H1 (cell line): ENCODE results near the gene ZFAND4. TPM values are rescaled to one million over a fixed set of nuclear protein-coding genes. Genes with fewer than 3 reads are reported as not detected.

Experiments
- CTCF ChIA-PET: fragments of 300-600 bp; sonication (Branson Sonifier 250); formaldehyde crosslinking; loops from one replicate; lab custom pipeline; 2021; ENCODE audit not compliant: partially characterized antibody; lab: Charles Lee
- POLR2A ChIA-PET: fragments of 300-600 bp; sonication (Branson Sonifier 250); formaldehyde crosslinking; loops from one replicate; lab custom pipeline; 2021; ENCODE audit warnings: inconsistent platforms; ENCODE audit not compliant: partially characterized antibody; lab: Charles Lee
- DNase-seq, 2 experiments: peaks; one replicate each; pipeline versions ENCODE4 v3.0.0 to v3.0.0-alpha.2; 2010 to 2022; ENCODE audit warnings: low spot score in 2 of 2, low read depth in 1 of 2, mixed read lengths in 1 of 2
- FAIRE-seq: peaks from 2 replicates; lab custom pipeline; 2011; peaks lifted over from hg19 to GRCh38; lab: Jason Lieb, UNC
- H2AFZ ChIP-seq: 2 replicates; pipeline ENCODE4 v1.8.1; 2012; ENCODE audit warnings: low read length, inconsistent platforms
- H2AK5ac ChIP-seq: 2 replicates; pipeline ENCODE4 v1.6.1; 2013; ENCODE audit warnings: low read depth, low read length
- H2BK120ac ChIP-seq: replicated peaks from 2 replicates; pipeline ENCODE3; 2013; ENCODE audit warnings: low read depth, low read length, inconsistent platforms
- H2BK12ac ChIP-seq: 2 replicates; pipeline ENCODE4 v1.6.1; 2013; ENCODE audit warnings: low read depth, low read length
- H2BK15ac ChIP-seq: 2 replicates; pipeline ENCODE4 v1.6.1; 2013; ENCODE audit warnings: low read length
- H2BK20ac ChIP-seq: 2 replicates; pipeline ENCODE4 v1.6.1; 2013; ENCODE audit warnings: low read length
- H2BK5ac ChIP-seq: 2 replicates; pipeline ENCODE4 v1.6.1; 2013; ENCODE audit warnings: low read depth, low read length
- H3K14ac ChIP-seq: 2 replicates; pipeline ENCODE4 v1.6.1; 2013; ENCODE audit warnings: inconsistent platforms; ENCODE audit not compliant: insufficient read length
- H3K18ac ChIP-seq: 2 replicates; pipeline ENCODE4 v1.6.1; 2013; ENCODE audit warnings: low read length; ENCODE audit errors: extremely low read depth
- H3K23ac ChIP-seq: 2 replicates; pipeline ENCODE4 v1.6.1; 2013; ENCODE audit warnings: inconsistent platforms; ENCODE audit not compliant: insufficient read length
- H3K23me2 ChIP-seq: 2 replicates; pipeline ENCODE4 v1.6.1; 2013; ENCODE audit warnings: low read depth, low read length
- H3K27ac ChIP-seq: 2 replicates; pipeline ENCODE4 v1.6.1; 2011; ENCODE audit warnings: low read depth, low read length, inconsistent platforms
- H3K27me3 ChIP-seq, 4 experiments: replicated peaks in 1 of 4; 1 replicate in 1 of 4; 2 replicates in 3 of 4; pipeline versions ENCODE4 v1.6.1 to v1.8.1; 2011 to 2013; ENCODE audit warnings: low read length in 3 of 4, mild to moderate bottlenecking in 3 of 4, inconsistent platforms in 2 of 4, mixed read lengths in 2 of 4, moderate library complexity in 1 of 4; ENCODE audit not compliant: control insufficient read depth in 3 of 4, insufficient read depth in 3 of 4; ENCODE audit errors: extremely low read depth in 1 of 4
- H3K36me3 ChIP-seq, 4 experiments: 2 replicates each; pipeline versions ENCODE4 v1.6.1 to v1.8.1; 2011 to 2013; ENCODE audit warnings: mild to moderate bottlenecking in 4 of 4, low read length in 3 of 4, moderate library complexity in 2 of 4, control low read depth in 1 of 4, inconsistent platforms in 1 of 4; ENCODE audit not compliant: insufficient read depth in 4 of 4, control insufficient read depth in 2 of 4
- H3K4ac ChIP-seq: replicated peaks from 2 replicates; pipeline ENCODE3; 2013; ENCODE audit warnings: low read length, low read depth, mixed read lengths, inconsistent platforms; ENCODE audit not compliant: insufficient read length
- H3K4me1 ChIP-seq, 4 experiments: replicated peaks in 1 of 4; 1 replicate in 1 of 4; 2 replicates in 3 of 4; pipeline versions ENCODE4 v1.6.1 to v1.8.1; 2011 to 2013; ENCODE audit warnings: low read length in 3 of 4, inconsistent platforms in 2 of 4, mixed read lengths in 1 of 4; ENCODE audit not compliant: insufficient read depth in 4 of 4, control insufficient read depth in 3 of 4
- H3K4me2 ChIP-seq, 2 experiments: 2 replicates each; pipeline versions ENCODE4 v1.6.1 to v1.8.1; 2011 to 2013; ENCODE audit warnings: low read depth in 2 of 2, low read length in 2 of 2, control low read depth in 1 of 2, inconsistent platforms in 1 of 2, mild to moderate bottlenecking in 1 of 2; ENCODE audit not compliant: insufficient read depth in 1 of 2
- H3K4me3 ChIP-seq, 4 experiments: fragments of 200-600, 300-600 bp in 1 of 4; sonication (generic), shearing (Covaris generic), sonication (Bioruptor Twin) in 1 of 4; 2 replicates each; pipeline versions ENCODE4 v1.5.1 to v1.8.1; 2011 to 2016; ENCODE audit warnings: low read length in 4 of 4, low read depth in 3 of 4, control low read depth in 2 of 4, inconsistent platforms in 2 of 4, mild to moderate bottlenecking in 2 of 4, mixed read lengths in 1 of 4, moderate library complexity in 1 of 4; ENCODE audit not compliant: insufficient read depth in 2 of 4; ENCODE audit errors: extremely low read depth in 1 of 4
- H3K56ac ChIP-seq: replicated peaks from 2 replicates; pipeline ENCODE3; 2013; ENCODE audit warnings: low read depth, mild to moderate bottlenecking, mixed read lengths, low read length, inconsistent platforms; ENCODE audit not compliant: insufficient read length
- H3K79me1 ChIP-seq: 2 replicates; pipeline ENCODE4 v1.6.1; 2013; ENCODE audit warnings: low read depth, low read length, control low read depth
- H3K79me2 ChIP-seq, 2 experiments: 2 replicates each; pipeline versions ENCODE4 v1.6.1 to v1.8.1; 2012 to 2013; ENCODE audit warnings: low read length in 2 of 2, mild to moderate bottlenecking in 2 of 2, inconsistent platforms in 1 of 2; ENCODE audit not compliant: insufficient read depth in 2 of 2, control insufficient read depth in 1 of 2
- H3K9ac ChIP-seq, 4 experiments: replicated peaks in 1 of 4; 1 replicate in 1 of 4; 2 replicates in 3 of 4; pipeline versions ENCODE4 v1.6.1 to v1.8.1; 2011 to 2013; ENCODE audit warnings: low read depth in 3 of 4, low read length in 3 of 4, control low read depth in 2 of 4, mild to moderate bottlenecking in 2 of 4, moderate library complexity in 2 of 4, inconsistent platforms in 1 of 4; ENCODE audit errors: extremely low read depth in 1 of 4
- H3K9me3 ChIP-seq, 2 experiments: 2 replicates each; pipeline versions ENCODE4 v1.6.1 to v1.8.1; 2012 to 2013; ENCODE audit warnings: mild to moderate bottlenecking in 2 of 2, moderate library complexity in 2 of 2, control low read depth in 1 of 2, inconsistent platforms in 1 of 2, low read depth in 1 of 2, low read length in 1 of 2, mixed read lengths in 1 of 2; ENCODE audit not compliant: insufficient read depth in 2 of 2
- H4K20me1 ChIP-seq, 2 experiments: replicated peaks in 1 of 2; 2 replicates each; pipeline versions ENCODE3 to v1.8.1; 2011 to 2013; ENCODE audit warnings: inconsistent platforms in 2 of 2, low read length in 2 of 2, mild to moderate bottlenecking in 1 of 2; ENCODE audit not compliant: insufficient read depth in 2 of 2, control insufficient read depth in 1 of 2
- H4K5ac ChIP-seq: 2 replicates; pipeline ENCODE4 v1.6.1; 2013; ENCODE audit warnings: low read length, low read depth, mixed read lengths, inconsistent platforms; ENCODE audit not compliant: insufficient read length
- H4K8ac ChIP-seq: 2 replicates; pipeline ENCODE4 v1.8.0; 2013; ENCODE audit warnings: mild to moderate bottlenecking, moderate library complexity, low read length, inconsistent platforms; ENCODE audit not compliant: insufficient read depth; ENCODE audit errors: extremely low read depth
- H4K91ac ChIP-seq: replicated peaks from 2 replicates; pipeline ENCODE3; 2013; ENCODE audit warnings: low read length, mixed read lengths, inconsistent platforms; ENCODE audit not compliant: insufficient read length
- RAD21 ChIP-seq, 2 experiments: IDR thresholded peaks in 1 of 2; conservative IDR thresholded peaks in 1 of 2; 2 replicates each; pipeline ENCODE4 v1.6.1; 2011; ENCODE audit warnings: low read depth in 2 of 2, low read length in 2 of 2, improper control_type of control experiment in 1 of 2, inconsistent platforms in 1 of 2, mild to moderate bottlenecking in 1 of 2, moderate library complexity in 1 of 2
- SAP30 ChIP-seq: fragments of 300-600 bp; sonication (generic); IDR thresholded peaks from 2 replicates; pipeline ENCODE4 v1.7.1; 2012; ENCODE audit warnings: low read length, moderate library complexity, mild to moderate bottlenecking, inconsistent platforms; ENCODE audit not compliant: insufficient read depth, insufficient replicate concordance
- SP1 ChIP-seq: IDR thresholded peaks from 2 replicates; pipeline ENCODE4 v1.6.1; 2011; ENCODE audit warnings: low read depth, low read length
- TBP ChIP-seq: IDR thresholded peaks from 2 replicates; pipeline ENCODE4 v1.6.1; 2011; ENCODE audit warnings: low read depth, low read length, improper control_type of control experiment
- TEAD4 ChIP-seq: IDR thresholded peaks from 2 replicates; pipeline ENCODE4 v1.6.1; 2012; ENCODE audit warnings: low read depth, low read length, inconsistent platforms, mixed read lengths
- WGBS, 2 experiments: shearing (Covaris generic) in 1 of 2; methylation state at CpG; one replicate each; pipeline versions ENCODE4 v1.1.6 to v1.1.7; 2013 to 2015; ENCODE audit warnings: low lambda C conversion rate in 2 of 2, mixed read lengths in 2 of 2, inconsistent platforms in 1 of 2, low coverage in 1 of 2, missing lambda C conversion rate in 1 of 2; ENCODE audit not compliant: insufficient replicate concordance in 2 of 2, insufficient coverage in 1 of 2, insufficient read length in 1 of 2; ENCODE audit errors: extremely low coverage in 1 of 2, missing lambda C conversion rate in 1 of 2; 5-methylcytosine and 5-hydroxymethylcytosine counted together
- polyA plus RNA-seq, 7 experiments: library from polyadenylated mRNA; depleted of rRNA in 3 of 7; stranded (reverse) in 5 of 7; unstranded in 2 of 7; fragments of >200 nt in 5 of 7; fragments of 200-250 nt in 2 of 7; gene quantifications; 1 replicate in 5 of 7; 2 replicates in 1 of 7; 4 replicates in 1 of 7; pipeline versions ENCODE4 v1.2.1 to v1.2.3, GENCODE V29; 2011 to 2013; ENCODE audit warnings: missing spikeins in 2 of 7, mixed read lengths in 2 of 7
- total RNA-seq: library from RNA; stranded (reverse); fragmentation: NEBNext Ultra II Directional; extraction: Animal tissue kit (Norgen Biotek cat#: 25700); gene quantifications from 2 replicates; pipeline ENCODE4 v1.2.1, GENCODE V29; 2021

The ZFAND4 gene
- total and polyA plus RNA-seq, 2 of the 8 experiments (the other 6 are each of a cell fraction or from before 2014, with no cell fraction given), result 2.8 to 17.8 TPM

- Histone ChIP-seq H2AK5ac (no peak overlapping the region), H3K4me1 (no peaks in the 10 kb centered on the region), H2BK20ac (no peak overlapping the region), H4K91ac (no peak overlapping the region), H3K27ac (no peak overlapping the region), H3K14ac (no peak overlapping the region), H3K27me3 (no peaks in the 10 kb centered on the region), H3K79me1 (no peaks in the 10 kb centered on the region), H3K4ac (no peak overlapping the region), H3K36me3 (peaks cover 0 to 5% (median 0%) of the 10 kb centered on the region in 4 experiments; a peak in 2 of 8 replicates), H3K9me3 (no peaks in the 10 kb centered on the region), H4K5ac (no peak overlapping the region), H3K56ac (no peak overlapping the region), H3K9ac (no peak overlapping the region), H3K79me2 (no peaks in the 10 kb centered on the region), H3K23me2 (no peaks in the 10 kb centered on the region), H2BK120ac (no peak overlapping the region), H3K4me2 (no peak overlapping the region), H2BK15ac (no peak overlapping the region), H2BK12ac (no peak overlapping the region), H2BK5ac (no peak overlapping the region), H4K8ac (no peak overlapping the region), H2AFZ (no peak overlapping the region), H3K18ac (no peak overlapping the region), H4K20me1 (no peaks in the 10 kb centered on the region), H3K23ac (no peak overlapping the region), H3K4me3 (no peak overlapping the region)
- WGBS, 2 experiments, result 100% methylated on average over 1 of the region's 1 CpG; no CpG with 5 or more reads in 1 of the 2 experiments
- TF ChIP-seq SP1, result no peak
- no peak for TF ChIP-seq TEAD4
- TF ChIP-seq RAD21 (IDR thresholded peaks at IDR 0.05 in 1 of 2, conservative IDR thresholded peaks at IDR 0.05 in 1 of 2; ENCODE audit: low read depth in 2 of 2, low read length in 2 of 2), result no peak
- TF ChIP-seq TBP, result no peak
- no peak for TF ChIP-seq SAP30
- FAIRE-seq, result no peak
- ChIA-PET POLR2A (interaction anchor here (1.6 kb wide), 1 partner anchor 27 kb away, joined by 3 read pairs; no protein-coding TSS in a partner anchor), CTCF (no interaction called here)
- DNase-seq, result no peak
Observed at GRCh38 chr10:45614869-45615268, 57.7 kb downstream of the ZFAND4 start.
